Activated T-helper 1 cell treated with Interleukin-2 at 50 U/mL for 16 hours (primary cell): ENCODE data around the gene ZNRD2.

Experiments
- DNase-seq: peaks from one replicate; pipeline ENCODE4 v3.0.0-alpha.2; 2020; ENCODE audit warnings: low read depth

The ZNRD2 gene

GRCh38 chr11:65573391-65574079 is 3.3 kb downstream of the ZNRD2 start:
- no peak for DNase-seq

- peak; percentile 77 for DNase-seq
These were observed 4.0 kb downstream of the ZNRD2 start for GRCh38 chr11:65574109-65574810.

- no peak for DNase-seq
These were observed 4.7 kb downstream of the ZNRD2 start for GRCh38 chr11:65574811-65575567.

GRCh38 chr11:65575568-65576231 is 5.4 kb downstream of the ZNRD2 start, which contains the start of gene EHBP1L1:
Gene EHBP1L1 (plus strand): TSS chr11:65576053. CDS start chr11:65576303, 250 bp downstream.
- DNase-seq: peak; percentile 75

GRCh38 chr11:65576232-65576866 is 6.1 kb downstream of the ZNRD2 start:
- DNase-seq: no peak

GRCh38 chr11:65576867-65577755 is 6.8 kb downstream of the ZNRD2 start:
- no peak for DNase-seq

GRCh38 chr11:65577756-65578109 is 7.5 kb downstream of the ZNRD2 start:
- no peak for DNase-seq

- DNase-seq: no peak
These were observed 7.9 kb downstream of the ZNRD2 start for GRCh38 chr11:65578134-65578533.

- no peak for DNase-seq
These were observed 8.4 kb downstream of the ZNRD2 start for GRCh38 chr11:65578667-65579066.

GRCh38 chr11:65579291-65579690 is 9.0 kb downstream of the ZNRD2 start:
- no peak for DNase-seq

- no peak for DNase-seq
These were observed 9.9 kb downstream of the ZNRD2 start for GRCh38 chr11:65580031-65580692.

GRCh38 chr11:65580756-65581155 is 10.5 kb downstream of the ZNRD2 start:
- no peak for DNase-seq

- no peak for DNase-seq
These were observed 11.7 kb downstream of the ZNRD2 start for GRCh38 chr11:65581928-65582327.

- no peak for DNase-seq
These were observed 13.3 kb downstream of the ZNRD2 start for GRCh38 chr11:65583589-65583988.

GRCh38 chr11:65584106-65584505 is 13.8 kb downstream of the ZNRD2 start:
- DNase-seq: no peak

- no peak for DNase-seq
These were observed 14.5 kb downstream of the ZNRD2 start for GRCh38 chr11:65584723-65585171.

- no peak for DNase-seq
These were observed 15.3 kb downstream of the ZNRD2 start for GRCh38 chr11:65585396-65586246.

GRCh38 chr11:65586247-65586630 is 16.0 kb downstream of the ZNRD2 start:
- no peak for DNase-seq

- DNase-seq: no peak
These were observed 16.4 kb downstream of the ZNRD2 start for GRCh38 chr11:65586676-65587075.
